KMS-11 (cell line): ENCODE data around the gene HELB.

Experiments used
- H2AFZ ChIP-seq: fragments of 200-600 bp; sonication (generic); 2 replicates; pipeline ENCODE4 v1.6.1; 2016; ENCODE audit warnings: antibody characterized with exemption, mixed run types, low read depth
- H3K27ac ChIP-seq: fragments of 200-600 bp; sonication (generic); 2 replicates; pipeline ENCODE4 v1.6.1; 2016; ENCODE audit warnings: mild to moderate bottlenecking, mixed run types
- H3K27me3 ChIP-seq: fragments of 200-600 bp; sonication (generic); 2 replicates; pipeline ENCODE4 v1.6.1; 2017; ENCODE audit warnings: mild to moderate bottlenecking, low read depth, mixed run types, moderate library complexity; ENCODE audit not compliant: insufficient read depth
- H3K36me3 ChIP-seq: fragments of 200-600 bp; sonication (generic); 2 replicates; pipeline ENCODE4 v1.6.1; 2017; ENCODE audit warnings: mild to moderate bottlenecking, mixed run types; ENCODE audit not compliant: insufficient read depth
- H3K4me1 ChIP-seq: fragments of 200-600 bp; sonication (generic); 2 replicates; pipeline ENCODE4 v1.6.1; 2016; ENCODE audit warnings: mild to moderate bottlenecking, low read depth, mixed run types; ENCODE audit not compliant: poor library complexity, severe bottlenecking
- H3K4me2 ChIP-seq: fragments of 200-600 bp; sonication (generic); 2 replicates; pipeline ENCODE4 v1.7.0; 2016; ENCODE audit warnings: mild to moderate bottlenecking, mixed run types
- H3K4me3 ChIP-seq: fragments of 200-600 bp; sonication (generic); IDR thresholded peaks from 2 replicates; pipeline ENCODE4 v1.6.1; 2017; ENCODE audit warnings: low read depth, low read length, mixed read lengths; ENCODE audit not compliant: insufficient read depth
- H3K79me2 ChIP-seq: fragments of 200-600 bp; sonication (generic); 2 replicates; pipeline ENCODE4 v1.6.1; 2016; ENCODE audit warnings: low read depth, mixed run types; ENCODE audit not compliant: insufficient read depth
- H3K9ac ChIP-seq: fragments of 200-600 bp; sonication (generic); 2 replicates; pipeline ENCODE4 v1.6.1; 2016; ENCODE audit warnings: mild to moderate bottlenecking, mixed run types
- H4K20me1 ChIP-seq: fragments of 200-600 bp; sonication (generic); 2 replicates; pipeline ENCODE4 v1.6.1; 2016; ENCODE audit warnings: mild to moderate bottlenecking, mixed run types; ENCODE audit not compliant: insufficient read depth
- CTCF ChIP-seq: fragments of 200-600 bp; sonication (generic); conservative IDR thresholded peaks from 2 replicates; pipeline ENCODE4 v1.6.1; 2017; ENCODE audit warnings: low read depth, mild to moderate bottlenecking, antibody characterized with exemption, low read length, moderate library complexity, mixed read lengths

HELB gene

GRCh38 chr12:66301944-66302826, at the start of gene HELB:
Gene HELB (plus strand): TSS chr12:66302493. CDS start chr12:66302604, 111 bp downstream.
- Histone ChIP-seq H4K20me1 (no peaks in the 10 kb centered on the region), H3K4me1 (peaks cover 29% of the 10 kb centered on the region), H3K9ac (peak within 1 kb of the TSS; percentile 79), H3K79me2 (peaks cover 20% of the 10 kb centered on the region; the same call in 1 of the 2 replicates), H3K27ac (peak within 1 kb of the TSS; percentile 79), H3K27me3 (no peaks in the 10 kb centered on the region), H3K36me3 (no peaks in the 10 kb centered on the region; the same call in 1 of the 2 replicates), H2AFZ (peak within 1 kb of the TSS; percentile 91), H3K4me3 (peak within 1 kb of the TSS; percentile 31), H3K4me2 (peak within 1 kb of the TSS; percentile 97)
- no peak for TF ChIP-seq CTCF

GRCh38 chr12:66252771-66253170, 49.5 kb upstream of the HELB start:
- Histone ChIP-seq H4K20me1 (no peaks in the 10 kb centered on the region), H3K27me3 (no peaks in the 10 kb centered on the region), H3K4me1 (peaks cover 21% of the 10 kb centered on the region), H3K4me3 (no peak overlapping the region), H3K27ac (no peak overlapping the region), H2AFZ (no peak overlapping the region), H3K36me3 (no peaks in the 10 kb centered on the region), H3K4me2 (no peak overlapping the region), H3K9ac (no peak overlapping the region), H3K79me2 (no peaks in the 10 kb centered on the region)
- TF ChIP-seq CTCF: no peak

- no peaks in the 10 kb centered on the region for H3K27me3 ChIP-seq
- H4K20me1 ChIP-seq: no peaks in the 10 kb centered on the region
Observed at GRCh38 chr12:66255737-66256136, 46.6 kb upstream of the HELB start.

GRCh38 chr12:66258011-66258410, 44.3 kb upstream of the HELB start:
- no peak overlapping the region for H3K9ac ChIP-seq
- no peaks in the 10 kb centered on the region for H3K79me2 ChIP-seq
- H3K4me1 ChIP-seq: no peaks in the 10 kb centered on the region
- TF ChIP-seq CTCF: no peak
- no peak overlapping the region for H2AFZ ChIP-seq
- no peak overlapping the region for H3K4me3 ChIP-seq
- H3K27me3 ChIP-seq: no peaks in the 10 kb centered on the region
- H3K27ac ChIP-seq: no peak overlapping the region
- H3K36me3 ChIP-seq: no peaks in the 10 kb centered on the region
- no peak overlapping the region for H3K4me2 ChIP-seq
- H4K20me1 ChIP-seq: no peaks in the 10 kb centered on the region

More at GRCh38 chr12:66255737-66256136, 46.6 kb upstream of the HELB start:
- no peak overlapping the region for H3K4me3 ChIP-seq
- H2AFZ ChIP-seq: no peak overlapping the region
- no peaks in the 10 kb centered on the region for H3K79me2 ChIP-seq
- H3K4me2 ChIP-seq: no peak overlapping the region
- H3K27ac ChIP-seq: no peak overlapping the region
- H3K4me1 ChIP-seq: peaks cover 12% of the 10 kb centered on the region
- H3K36me3 ChIP-seq: no peaks in the 10 kb centered on the region
- H3K9ac ChIP-seq: no peak overlapping the region
- no peak for TF ChIP-seq CTCF
